ENCODE results near the gene EPAS1. TPM values are rescaled to one million over a fixed set of nuclear protein-coding genes. Genes with fewer than 3 reads are reported as not detected.
A peak's percentile ranks its signal among the peaks of the same experiment; 100 is the strongest.

The EPAS1 gene
- total RNA-seq, 1 donor: 45.6 TPM

GRCh38 chr2:46317094-46317486 lies 19.9 kb downstream of the EPAS1 start:
- TF ChIP-seq CTCF (IDR thresholded peaks at IDR 0.05; ENCODE audit: insufficient read depth, low read length): no peak
- H3K4me3 ChIP-seq (ENCODE audit: low read depth, low read length): no peak overlapping the region
- no peak for DNase-seq (ENCODE audit: low read depth)

DNA sequence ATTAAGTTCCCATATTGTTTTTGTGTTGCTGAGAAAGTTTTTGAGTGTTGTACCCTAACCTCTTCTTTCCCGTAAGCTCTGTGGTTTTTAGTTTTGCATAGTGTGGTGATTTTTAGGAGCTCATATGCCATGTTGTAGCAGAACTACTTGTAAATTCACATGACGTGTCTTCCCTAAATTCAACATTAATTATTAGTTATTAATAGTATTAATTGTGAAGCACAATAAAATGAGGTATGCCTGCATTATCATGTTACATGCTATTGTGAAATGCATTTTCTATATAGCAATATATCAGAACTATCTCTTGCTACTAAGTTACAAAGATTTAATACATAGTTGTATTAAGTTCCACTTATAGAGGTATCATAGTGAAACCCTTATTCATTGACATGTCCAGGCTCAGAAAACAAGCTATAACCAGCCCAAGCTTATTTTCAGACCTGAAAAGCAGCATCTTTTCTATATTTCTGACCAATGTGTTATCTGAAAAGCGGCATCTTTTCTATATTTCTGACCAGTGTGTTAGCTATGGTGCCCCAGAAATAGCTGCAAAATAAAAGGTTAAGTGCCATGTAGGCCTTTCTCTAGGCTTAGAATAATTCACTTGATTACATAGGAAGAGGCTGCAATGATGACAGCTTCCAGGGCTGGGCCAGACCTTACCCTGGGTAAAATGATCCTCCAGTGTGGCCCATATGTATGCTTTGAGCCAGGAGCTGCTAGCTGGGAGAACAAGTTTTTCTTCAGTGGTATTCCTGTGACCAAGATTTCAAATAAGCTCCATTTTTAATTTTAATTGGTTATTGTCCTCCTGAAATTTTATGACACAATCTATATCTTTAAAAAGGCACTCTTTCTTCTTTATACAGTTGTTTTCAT lies 21.6 kb downstream of the EPAS1 start:
- no peak overlapping the region for H3K4me3 ChIP-seq (ENCODE audit: low read depth, low read length)
- no peak for TF ChIP-seq CTCF (IDR thresholded peaks at IDR 0.05; ENCODE audit: insufficient read depth, low read length)
- no peak for DNase-seq (ENCODE audit: low read depth)

GRCh38 chr2:46319711-46320110 lies 22.5 kb downstream of the EPAS1 start:
- no peak for TF ChIP-seq CTCF (IDR thresholded peaks at IDR 0.05; ENCODE audit: insufficient read depth, low read length)
- H3K4me3 ChIP-seq (ENCODE audit: low read depth, low read length): no peak overlapping the region
- DNase-seq (ENCODE audit: low read depth): no peak

DNA sequence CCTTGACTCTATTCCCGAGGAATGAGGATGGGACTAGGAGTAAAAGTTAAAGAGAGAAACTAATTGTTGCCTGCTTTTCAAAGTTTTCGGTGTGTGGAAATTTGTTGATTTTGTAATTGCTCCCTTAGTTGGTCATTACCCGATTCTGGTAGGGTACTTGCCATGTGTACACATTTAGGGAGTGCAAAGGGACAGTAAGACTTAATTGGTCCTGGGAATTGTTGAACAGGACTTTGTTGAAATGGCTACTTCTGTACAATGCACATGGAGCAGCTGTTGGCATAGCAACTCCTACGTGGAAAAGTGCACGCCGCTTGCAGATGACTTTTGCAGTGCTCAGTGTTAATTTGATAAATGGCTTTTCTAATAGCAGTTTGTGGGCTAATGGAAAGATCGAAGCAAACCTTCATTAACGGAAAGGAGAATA lies 22.9 kb downstream of the EPAS1 start:
- no peak overlapping the region for H3K4me3 ChIP-seq (ENCODE audit: low read depth, low read length)
- peak; percentile 39 for DNase-seq (ENCODE audit: low read depth)
- TF ChIP-seq CTCF (IDR thresholded peaks at IDR 0.05; ENCODE audit: insufficient read depth, low read length): no peak

GRCh38 chr2:46323730-46324129 lies 26.5 kb downstream of the EPAS1 start:
- no peak overlapping the region for H3K4me3 ChIP-seq (ENCODE audit: low read depth, low read length)
- no peak for TF ChIP-seq CTCF (IDR thresholded peaks at IDR 0.05; ENCODE audit: insufficient read depth, low read length)
- DNase-seq (ENCODE audit: low read depth): no peak

DNA sequence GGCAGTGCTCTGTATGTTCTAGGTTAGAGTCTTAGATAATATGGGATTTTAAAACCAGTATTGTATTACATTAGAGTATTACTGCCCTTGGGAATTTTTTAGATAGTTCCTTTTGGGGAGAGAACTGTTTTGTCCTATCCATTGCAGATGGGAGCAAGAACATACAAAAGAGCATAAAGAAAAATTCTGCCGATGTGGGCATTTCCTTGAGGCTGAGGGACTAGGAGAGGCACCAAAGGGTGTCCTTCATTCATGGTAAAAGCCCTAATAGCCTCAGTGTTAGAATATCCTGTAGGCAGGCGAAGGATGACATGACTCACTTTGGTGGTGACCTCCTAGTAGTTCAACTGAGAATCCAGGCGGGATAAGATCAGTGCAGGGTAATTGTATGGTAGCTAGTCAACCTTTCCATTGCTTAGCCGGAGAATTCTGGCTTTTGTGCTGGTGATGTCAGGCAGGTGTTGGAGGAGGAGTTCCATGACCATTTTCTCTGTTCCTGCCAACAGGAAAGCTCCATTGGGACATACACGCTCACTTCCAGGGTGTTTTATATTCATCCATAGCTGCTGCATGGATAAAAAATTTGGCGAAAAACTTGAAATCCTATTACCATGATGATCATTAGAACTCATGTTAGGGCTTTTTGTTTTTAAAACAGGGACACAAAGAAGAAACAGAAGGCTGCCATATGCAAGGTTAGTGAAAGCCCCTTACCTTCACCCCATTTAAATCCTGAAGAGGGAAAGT lies 28.1 kb downstream of the EPAS1 start:
- TF ChIP-seq CTCF (IDR thresholded peaks at IDR 0.05; ENCODE audit: insufficient read depth, low read length): no peak
- H3K4me3 ChIP-seq (ENCODE audit: low read depth, low read length): no peak overlapping the region
- no peak for DNase-seq (ENCODE audit: low read depth)

Measured in fibroblast of the aortic adventitia (primary cell).